HL-60/S4 (cell line): Measurements from ENCODE around the gene CLDN1.
"Not testable (repeated sequence)": the region's sequence is repeated elsewhere in the genome, so short reads cannot be mapped to it uniquely, and the experiment has no call there.

ENCODE experiments used
- in situ Hi-C: fragments of 300-500 bp; cut with MboI; formaldehyde crosslinking; loops from 2 replicates; pipeline ENCODE4 v1.14.3; 2022; ENCODE audit warnings: low sequenced_read_pairs

Gene CLDN1

GRCh38 chr3:190302212-190302867 lies 19.9 kb downstream of the CLDN1 start:
- in situ Hi-C loops, result loop anchor here (25.0 kb wide), 1 partner anchor 340 kb away; no protein-coding TSS in a partner anchor

GRCh38 chr3:190301591-190301990 lies 20.7 kb downstream of the CLDN1 start:
- in situ Hi-C loops, result loop anchor here (25.0 kb wide), 1 partner anchor 339 kb away; no protein-coding TSS in a partner anchor

GRCh38 chr3:190299969-190300368 lies 22.3 kb downstream of the CLDN1 start:
- in situ Hi-C loops, result loop anchor here (25.0 kb wide), 1 partner anchor 338 kb away; no protein-coding TSS in a partner anchor

GRCh38 chr3:190294030-190294429 lies 28.2 kb downstream of the CLDN1 start:
- in situ Hi-C loops, result no loop called here

GRCh38 chr3:190293621-190294020 lies 28.6 kb downstream of the CLDN1 start:
- in situ Hi-C loops, result no loop called here

GRCh38 chr3:190291994-190292584 lies 30.2 kb downstream of the CLDN1 start:
- in situ Hi-C loops, result no loop called here

GRCh38 chr3:190289989-190290388 lies 32.3 kb downstream of the CLDN1 start:
- in situ Hi-C loops, result no loop called here

- in situ Hi-C loops, result no loop called here
Measured at GRCh38 chr3:190288836-190289235, 33.4 kb downstream of the CLDN1 start.

- in situ Hi-C loops, result no loop called here
Measured at GRCh38 chr3:190286014-190286413, 36.2 kb downstream of the CLDN1 start.

- in situ Hi-C loops, result no loop called here
Measured at GRCh38 chr3:190281308-190282051, 40.8 kb downstream of the CLDN1 start.

- in situ Hi-C loops, result no loop called here
Measured at GRCh38 chr3:190279690-190280089, 42.6 kb downstream of the CLDN1 start.

GRCh38 chr3:190272747-190273146 lies 49.5 kb downstream of the CLDN1 start:
- in situ Hi-C loops, result no loop called here

- in situ Hi-C loops, result no loop called here
Measured at GRCh38 chr3:190269101-190269500, 53.1 kb downstream of the CLDN1 start.

GRCh38 chr3:190267464-190267863 lies 54.8 kb downstream of the CLDN1 start:
- in situ Hi-C loops, result not testable (repeated sequence)

- in situ Hi-C loops, result no loop called here
Measured at GRCh38 chr3:190266913-190267290, 55.3 kb downstream of the CLDN1 start.

GRCh38 chr3:190266265-190266912 lies 55.9 kb downstream of the CLDN1 start:
- in situ Hi-C loops, result no loop called here

- in situ Hi-C loops, result no loop called here
Measured at GRCh38 chr3:190265796-190266195, 56.5 kb downstream of the CLDN1 start.

- in situ Hi-C loops, result no loop called here
Measured at GRCh38 chr3:190265126-190265525, 57.1 kb downstream of the CLDN1 start.

GRCh38 chr3:190261740-190262139 lies 60.5 kb downstream of the CLDN1 start:
- in situ Hi-C loops, result no loop called here

- in situ Hi-C loops, result no loop called here
Measured at GRCh38 chr3:190261015-190261414, 61.2 kb downstream of the CLDN1 start.

- in situ Hi-C loops, result no loop called here
Measured at GRCh38 chr3:190260301-190260700, 61.9 kb downstream of the CLDN1 start.
